ENCODE results near the gene SLC10A2.

Gene SLC10A2

DNA sequence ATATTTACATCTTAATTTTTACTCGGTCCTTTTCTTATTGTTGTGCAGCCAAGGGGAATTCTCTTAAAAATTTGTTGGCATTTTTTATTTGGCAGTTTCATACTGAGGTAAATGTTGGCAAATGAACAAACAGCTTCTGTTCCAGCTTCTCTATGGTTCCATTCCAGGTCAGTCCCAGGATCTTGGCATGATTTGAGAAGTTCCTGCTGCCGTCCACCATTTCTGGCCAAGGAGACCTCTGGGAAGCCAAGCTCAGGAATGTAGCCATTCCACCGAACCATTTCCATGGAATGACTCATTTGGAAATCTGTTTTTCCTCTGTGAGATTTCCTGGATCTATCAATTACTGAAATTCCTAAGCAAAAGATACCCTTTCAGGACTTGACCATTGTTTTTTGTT is 43.9 kb downstream of the SLC10A2 start:
- no peaks in the 10 kb centered on the region for H3K36me3 ChIP-seq (ENCODE audit: control insufficient read depth in 1 of 2, insufficient read depth in 2 of 2, low read length in 2 of 2)
- H3K9ac ChIP-seq (ENCODE audit: low read depth in 1 of 2, low read length in 2 of 2), result no peak overlapping the region
- H3K9me3 ChIP-seq (ENCODE audit: control insufficient read depth in 1 of 2, low read length in 2 of 2), result no peaks in the 10 kb centered on the region
- no peaks in the 10 kb centered on the region for H3K27me3 ChIP-seq (ENCODE audit: control insufficient read depth in 1 of 2, insufficient read depth in 2 of 2, low read length in 2 of 2)
- no peaks in the 10 kb centered on the region for H3K4me1 ChIP-seq (ENCODE audit: control insufficient read depth in 1 of 2, insufficient read depth in 2 of 2, low read length in 2 of 2)
- no peak overlapping the region for H3K27ac ChIP-seq (ENCODE audit: low read depth, low read length)
- H3K4me3 ChIP-seq (ENCODE audit: low read depth in 1 of 2, low read length in 2 of 2), result no peak overlapping the region

DNA sequence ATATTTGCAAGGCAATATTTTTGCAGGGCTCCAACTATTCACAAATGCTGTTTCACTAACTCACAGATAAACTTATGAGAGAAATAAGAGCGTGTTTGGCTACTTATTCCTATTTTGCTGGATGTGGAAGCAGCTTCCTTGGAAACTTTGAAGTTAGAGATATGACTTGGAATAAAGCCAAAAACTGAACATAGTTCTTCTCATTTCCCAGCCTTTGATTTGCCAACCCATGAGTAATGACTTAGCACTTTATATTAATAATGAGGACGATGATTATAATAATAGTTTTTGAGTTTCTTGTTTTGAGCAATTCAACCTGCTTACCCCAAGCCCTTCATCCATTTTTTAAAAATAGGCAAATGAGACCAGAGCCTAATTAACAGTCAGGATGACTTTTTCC is 47.7 kb downstream of the SLC10A2 start:
- Histone ChIP-seq H3K9me3 (ENCODE audit: control insufficient read depth in 1 of 2, low read length in 2 of 2) (no peaks in the 10 kb centered on the region), H3K9ac (ENCODE audit: low read depth in 1 of 2, low read length in 2 of 2) (no peak overlapping the region), H3K4me3 (ENCODE audit: low read depth in 1 of 2, low read length in 2 of 2) (no peak overlapping the region), H3K36me3 (ENCODE audit: control insufficient read depth in 1 of 2, insufficient read depth in 2 of 2, low read length in 2 of 2) (no peaks in the 10 kb centered on the region), H3K4me1 (ENCODE audit: control insufficient read depth in 1 of 2, insufficient read depth in 2 of 2, low read length in 2 of 2) (no peaks in the 10 kb centered on the region), H3K27ac (ENCODE audit: low read depth, low read length) (no peak overlapping the region), H3K27me3 (ENCODE audit: control insufficient read depth in 1 of 2, insufficient read depth in 2 of 2, low read length in 2 of 2) (no peaks in the 10 kb centered on the region)

DNA sequence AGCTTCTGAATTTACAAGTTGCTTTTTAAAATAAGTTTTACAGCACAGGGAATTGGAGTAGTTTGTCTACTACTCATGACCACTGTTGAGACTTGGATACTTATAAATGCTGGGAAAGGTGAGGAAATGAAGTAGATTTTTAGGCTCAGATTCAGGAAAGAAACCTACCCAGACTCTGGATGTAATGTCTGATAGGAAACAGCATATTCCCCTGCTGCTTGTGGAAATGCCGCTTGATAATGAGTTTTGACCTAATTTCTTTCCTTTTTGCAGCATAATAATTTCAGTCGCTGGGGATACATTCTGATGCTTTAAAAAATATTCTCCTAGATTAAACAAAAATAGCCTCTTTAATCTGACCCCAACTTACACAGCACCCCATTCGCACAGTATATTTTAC is 53.6 kb downstream of the SLC10A2 start:
- Histone ChIP-seq H3K27me3 (ENCODE audit: control insufficient read depth in 1 of 2, insufficient read depth in 2 of 2, low read length in 2 of 2) (no peaks in the 10 kb centered on the region), H3K9ac (ENCODE audit: low read depth in 1 of 2, low read length in 2 of 2) (no peak overlapping the region), H3K4me1 (ENCODE audit: control insufficient read depth in 1 of 2, insufficient read depth in 2 of 2, low read length in 2 of 2) (no peaks in the 10 kb centered on the region), H3K9me3 (ENCODE audit: control insufficient read depth in 1 of 2, low read length in 2 of 2) (no peaks in the 10 kb centered on the region), H3K27ac (ENCODE audit: low read depth, low read length) (no peak overlapping the region), H3K4me3 (ENCODE audit: low read depth in 1 of 2, low read length in 2 of 2) (no peak overlapping the region), H3K36me3 (ENCODE audit: control insufficient read depth in 1 of 2, insufficient read depth in 2 of 2, low read length in 2 of 2) (no peaks in the 10 kb centered on the region)

DNA sequence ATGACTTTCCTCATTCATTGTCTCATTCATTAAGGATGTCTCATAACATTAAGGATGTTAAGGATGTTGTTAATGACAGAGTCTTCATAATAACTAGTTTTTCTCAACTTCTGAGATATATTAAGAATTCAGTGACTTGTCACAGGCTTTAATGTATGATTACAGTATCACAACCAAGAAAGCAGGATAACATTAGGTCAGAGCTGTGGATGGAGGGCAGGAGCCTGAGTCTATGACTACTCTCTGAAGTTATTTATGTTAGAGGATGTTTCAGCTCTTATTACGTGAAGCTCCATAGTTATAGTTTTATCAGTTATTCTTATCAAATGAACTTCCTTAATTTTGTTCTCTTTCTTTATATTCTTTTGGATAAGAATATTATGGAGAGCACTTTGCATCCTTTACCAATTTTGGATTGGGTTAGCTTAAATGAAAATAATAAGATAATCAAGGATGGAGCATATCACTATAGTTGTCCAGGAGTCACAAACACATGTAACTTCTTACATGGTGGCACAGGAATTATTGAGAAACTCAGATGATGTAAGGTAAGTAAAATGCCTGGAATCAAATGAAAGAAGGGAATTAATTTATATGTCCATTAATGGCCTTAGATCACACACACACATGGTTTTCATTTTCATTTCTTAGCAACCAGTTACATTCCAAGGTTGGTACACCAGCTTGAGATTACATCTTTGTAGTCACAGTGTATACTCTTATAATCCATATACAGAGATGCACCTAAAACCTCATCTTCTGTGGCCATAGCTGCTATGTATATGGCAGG is 57.0 kb downstream of the SLC10A2 start:
- Histone ChIP-seq H3K4me3 (ENCODE audit: low read depth in 1 of 2, low read length in 2 of 2) (no peak overlapping the region), H3K27ac (ENCODE audit: low read depth, low read length) (no peak overlapping the region), H3K27me3 (ENCODE audit: control insufficient read depth in 1 of 2, insufficient read depth in 2 of 2, low read length in 2 of 2) (no peaks in the 10 kb centered on the region), H3K36me3 (ENCODE audit: control insufficient read depth in 1 of 2, insufficient read depth in 2 of 2, low read length in 2 of 2) (no peaks in the 10 kb centered on the region), H3K9ac (ENCODE audit: low read depth in 1 of 2, low read length in 2 of 2) (no peak overlapping the region), H3K9me3 (ENCODE audit: control insufficient read depth in 1 of 2, low read length in 2 of 2) (no peaks in the 10 kb centered on the region), H3K4me1 (ENCODE audit: control insufficient read depth in 1 of 2, insufficient read depth in 2 of 2, low read length in 2 of 2) (peaks cover 0 to 6% of the 10 kb centered on the region in 2 donors)

DNA sequence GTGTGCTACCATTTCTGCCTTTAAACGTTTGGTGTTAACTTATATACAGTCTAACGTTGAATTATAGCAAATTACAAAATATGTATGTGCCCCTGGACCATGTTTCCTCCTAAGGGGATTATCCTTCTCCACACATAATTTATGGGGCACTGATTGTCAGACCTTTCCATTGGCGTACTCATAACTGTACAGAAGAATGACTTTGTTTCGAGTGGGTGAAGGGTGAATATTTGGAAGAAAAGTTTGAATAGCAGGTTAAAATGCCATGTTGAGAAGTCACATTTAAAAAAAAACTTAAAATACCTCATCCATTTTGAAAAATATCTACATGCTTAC is 58.8 kb downstream of the SLC10A2 start:
- Histone ChIP-seq H3K9ac (ENCODE audit: low read depth in 1 of 2, low read length in 2 of 2) (no peak overlapping the region), H3K27me3 (ENCODE audit: control insufficient read depth in 1 of 2, insufficient read depth in 2 of 2, low read length in 2 of 2) (no peaks in the 10 kb centered on the region), H3K4me1 (ENCODE audit: control insufficient read depth in 1 of 2, insufficient read depth in 2 of 2, low read length in 2 of 2) (peaks cover 0 to 6% of the 10 kb centered on the region in 2 donors), H3K27ac (ENCODE audit: low read depth, low read length) (no peak overlapping the region), H3K4me3 (ENCODE audit: low read depth in 1 of 2, low read length in 2 of 2) (no peak overlapping the region), H3K9me3 (ENCODE audit: control insufficient read depth in 1 of 2, low read length in 2 of 2) (no peaks in the 10 kb centered on the region), H3K36me3 (ENCODE audit: control insufficient read depth in 1 of 2, insufficient read depth in 2 of 2, low read length in 2 of 2) (no peaks in the 10 kb centered on the region)

DNA sequence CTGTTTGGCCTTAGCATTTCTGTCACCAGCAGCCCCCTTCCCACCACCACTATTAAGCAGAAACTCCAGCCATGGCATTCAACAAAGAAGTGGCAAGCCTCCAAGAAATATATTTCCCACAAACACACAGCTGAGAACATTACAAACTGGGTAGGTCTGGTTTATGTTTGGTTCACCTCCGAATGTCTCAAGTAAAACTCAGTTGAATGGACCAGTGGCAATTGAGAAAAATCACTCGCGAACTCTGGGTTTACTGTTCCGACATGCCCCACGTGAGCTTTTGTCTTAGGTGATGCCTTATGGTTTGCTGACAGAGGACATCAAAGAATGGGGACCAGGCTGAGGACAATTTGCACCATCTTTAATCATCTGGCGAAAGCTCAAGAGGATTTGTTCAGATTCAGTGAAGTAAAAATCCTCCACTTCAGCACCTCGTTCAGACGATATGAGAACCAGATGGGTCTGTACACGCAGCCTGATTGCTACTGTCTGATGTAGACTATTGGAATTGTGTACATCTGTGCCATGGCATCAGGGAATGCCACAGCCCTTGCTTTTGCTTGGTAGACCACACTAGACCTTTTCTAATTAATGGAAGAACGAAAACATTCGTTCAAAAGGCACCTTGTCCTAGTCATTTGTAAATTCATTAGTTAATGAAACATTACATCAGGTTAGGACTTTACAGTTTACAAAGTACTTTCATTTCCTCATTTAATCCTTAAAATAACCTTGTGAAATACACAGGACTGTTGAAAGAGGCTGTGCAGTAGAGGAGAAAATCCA is 59.4 kb downstream of the SLC10A2 start:
- Histone ChIP-seq H3K27me3 (ENCODE audit: control insufficient read depth in 1 of 2, insufficient read depth in 2 of 2, low read length in 2 of 2) (no peaks in the 10 kb centered on the region), H3K4me3 (ENCODE audit: low read depth in 1 of 2, low read length in 2 of 2) (no peak overlapping the region), H3K27ac (ENCODE audit: low read depth, low read length) (no peak overlapping the region), H3K9me3 (ENCODE audit: control insufficient read depth in 1 of 2, low read length in 2 of 2) (no peaks in the 10 kb centered on the region), H3K36me3 (ENCODE audit: control insufficient read depth in 1 of 2, insufficient read depth in 2 of 2, low read length in 2 of 2) (no peaks in the 10 kb centered on the region), H3K4me1 (ENCODE audit: control insufficient read depth in 1 of 2, insufficient read depth in 2 of 2, low read length in 2 of 2) (peaks cover 0 to 6% of the 10 kb centered on the region in 2 donors), H3K9ac (ENCODE audit: low read depth in 1 of 2, low read length in 2 of 2) (no peak overlapping the region)

DNA sequence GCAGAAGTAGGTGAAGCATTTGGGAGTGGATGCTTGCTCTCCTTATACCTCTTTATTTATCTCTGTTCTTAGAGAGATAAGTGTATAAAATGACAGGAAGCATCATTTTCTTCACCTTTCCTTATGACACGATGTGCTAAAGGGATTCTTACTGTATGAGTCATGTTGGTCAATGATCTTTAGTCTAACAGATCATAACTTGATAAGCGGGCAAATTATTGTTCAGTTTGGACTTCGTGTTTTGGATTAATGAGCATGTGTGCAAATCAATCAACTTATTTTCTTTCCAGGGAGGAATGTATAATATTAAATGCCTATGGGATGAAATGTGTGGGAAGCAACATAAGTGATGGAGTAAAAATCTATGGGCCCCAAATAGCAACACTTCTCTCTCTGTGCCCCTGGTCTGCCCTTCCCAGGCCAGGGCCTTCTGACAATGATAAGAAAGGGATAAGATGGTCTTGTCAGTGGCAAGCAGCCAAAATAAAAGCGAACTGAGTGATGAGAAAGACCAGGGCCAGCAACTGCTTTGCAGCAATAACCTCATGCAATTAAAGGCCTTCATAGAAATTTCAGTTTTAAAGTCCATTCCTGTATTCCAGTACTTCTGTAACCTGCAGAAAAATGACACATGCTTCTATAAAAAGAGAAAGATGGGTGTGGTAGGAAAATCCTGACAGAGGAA is 61.4 kb downstream of the SLC10A2 start:
- H3K36me3 ChIP-seq (ENCODE audit: control insufficient read depth in 1 of 2, insufficient read depth in 2 of 2, low read length in 2 of 2), result no peaks in the 10 kb centered on the region
- H3K4me1 ChIP-seq (ENCODE audit: control insufficient read depth in 1 of 2, insufficient read depth in 2 of 2, low read length in 2 of 2), result peaks cover 0 to 6% of the 10 kb centered on the region in 2 donors
- H3K27ac ChIP-seq (ENCODE audit: low read depth, low read length), result no peak overlapping the region
- H3K27me3 ChIP-seq (ENCODE audit: control insufficient read depth in 1 of 2, insufficient read depth in 2 of 2, low read length in 2 of 2), result no peaks in the 10 kb centered on the region
- H3K4me3 ChIP-seq (ENCODE audit: low read depth in 1 of 2, low read length in 2 of 2), result no peak overlapping the region
- H3K9ac ChIP-seq (ENCODE audit: low read depth in 1 of 2, low read length in 2 of 2), result no peak overlapping the region
- no peaks in the 10 kb centered on the region for H3K9me3 ChIP-seq (ENCODE audit: control insufficient read depth in 1 of 2, low read length in 2 of 2)

DNA sequence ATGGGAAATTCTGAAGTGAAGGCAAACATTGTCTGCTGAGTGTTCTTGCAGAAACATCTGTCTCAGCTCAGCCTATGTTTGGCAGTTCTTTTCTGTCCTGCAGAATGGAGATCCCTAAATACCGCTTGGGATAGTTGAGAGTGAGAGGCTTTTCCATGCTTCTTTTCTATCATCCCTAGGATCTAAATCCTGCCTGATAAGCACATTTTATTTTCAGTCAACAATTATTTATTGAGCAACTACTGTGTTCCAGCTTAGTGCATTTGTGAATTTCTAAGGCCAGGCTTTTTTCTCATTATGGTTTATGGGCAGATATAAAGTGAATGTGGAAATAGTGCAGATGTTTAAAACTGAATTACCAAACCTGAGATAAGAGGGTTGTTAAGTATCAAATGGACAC is 62.6 kb downstream of the SLC10A2 start:
- Histone ChIP-seq H3K36me3 (ENCODE audit: control insufficient read depth in 1 of 2, insufficient read depth in 2 of 2, low read length in 2 of 2) (no peaks in the 10 kb centered on the region), H3K9ac (ENCODE audit: low read depth in 1 of 2, low read length in 2 of 2) (no peak overlapping the region), H3K9me3 (ENCODE audit: control insufficient read depth in 1 of 2, low read length in 2 of 2) (no peaks in the 10 kb centered on the region), H3K27ac (ENCODE audit: low read depth, low read length) (no peak overlapping the region), H3K4me3 (ENCODE audit: low read depth in 1 of 2, low read length in 2 of 2) (no peak overlapping the region), H3K27me3 (ENCODE audit: control insufficient read depth in 1 of 2, insufficient read depth in 2 of 2, low read length in 2 of 2) (no peaks in the 10 kb centered on the region), H3K4me1 (ENCODE audit: control insufficient read depth in 1 of 2, insufficient read depth in 2 of 2, low read length in 2 of 2) (peaks cover 0 to 6% of the 10 kb centered on the region in 2 donors)

DNA sequence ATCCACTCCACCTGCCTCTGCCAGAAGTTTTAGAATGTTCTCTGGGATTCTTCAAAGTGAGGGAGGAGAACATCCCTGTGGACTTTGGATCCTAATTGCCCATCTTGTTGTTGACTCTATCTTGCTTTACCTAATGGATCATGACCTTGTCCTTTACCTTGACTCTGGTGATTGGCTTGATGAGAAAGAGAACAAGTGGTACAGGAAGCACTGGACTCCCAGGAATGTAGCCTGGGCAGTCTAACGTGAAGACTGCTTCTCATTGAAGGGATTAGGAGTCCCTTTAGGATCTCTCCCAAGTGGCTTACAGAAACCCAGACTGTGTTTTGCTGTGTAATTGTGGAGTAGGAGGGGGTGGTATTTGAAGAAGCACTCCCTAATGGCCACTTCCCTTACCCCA is 63.9 kb downstream of the SLC10A2 start:
- Histone ChIP-seq H3K27ac (ENCODE audit: low read depth, low read length) (no peak overlapping the region), H3K9me3 (ENCODE audit: control insufficient read depth in 1 of 2, low read length in 2 of 2) (no peaks in the 10 kb centered on the region), H3K4me3 (ENCODE audit: low read depth in 1 of 2, low read length in 2 of 2) (no peak overlapping the region), H3K4me1 (ENCODE audit: control insufficient read depth in 1 of 2, insufficient read depth in 2 of 2, low read length in 2 of 2) (peaks cover 0 to 6% of the 10 kb centered on the region in 2 donors), H3K36me3 (ENCODE audit: control insufficient read depth in 1 of 2, insufficient read depth in 2 of 2, low read length in 2 of 2) (no peaks in the 10 kb centered on the region), H3K9ac (ENCODE audit: low read depth in 1 of 2, low read length in 2 of 2) (no peak overlapping the region), H3K27me3 (ENCODE audit: control insufficient read depth in 1 of 2, insufficient read depth in 2 of 2, low read length in 2 of 2) (no peaks in the 10 kb centered on the region)

DNA sequence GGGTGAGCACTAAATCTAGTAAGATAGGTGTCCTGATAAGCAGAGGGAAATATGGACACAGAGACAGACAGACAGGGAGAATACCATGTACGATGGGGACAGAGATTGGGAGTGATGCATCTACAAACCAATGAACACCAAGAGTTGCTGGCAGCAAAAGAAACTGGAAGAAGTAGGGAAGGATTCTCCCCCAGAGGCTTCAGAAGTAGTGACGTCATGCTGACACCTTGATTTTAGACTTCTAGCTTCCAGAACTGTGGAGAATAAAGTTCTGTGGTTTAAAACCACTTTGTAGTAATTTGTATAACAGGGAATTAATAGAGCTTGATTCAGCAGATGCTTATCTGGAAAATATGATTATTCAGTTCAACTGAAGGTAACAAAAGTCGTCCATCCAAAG is 66.1 kb downstream of the SLC10A2 start:
- Histone ChIP-seq H3K27ac (ENCODE audit: low read depth, low read length) (no peak overlapping the region), H3K36me3 (ENCODE audit: control insufficient read depth in 1 of 2, insufficient read depth in 2 of 2, low read length in 2 of 2) (no peaks in the 10 kb centered on the region), H3K4me3 (ENCODE audit: low read depth in 1 of 2, low read length in 2 of 2) (no peak overlapping the region), H3K27me3 (ENCODE audit: control insufficient read depth in 1 of 2, insufficient read depth in 2 of 2, low read length in 2 of 2) (no peaks in the 10 kb centered on the region), H3K9me3 (ENCODE audit: control insufficient read depth in 1 of 2, low read length in 2 of 2) (peaks cover 0 to 4% of the 10 kb centered on the region in 2 donors), H3K4me1 (ENCODE audit: control insufficient read depth in 1 of 2, insufficient read depth in 2 of 2, low read length in 2 of 2) (peaks cover 0 to 4% of the 10 kb centered on the region in 2 donors), H3K9ac (ENCODE audit: low read depth in 1 of 2, low read length in 2 of 2) (no peak overlapping the region)

Measured in duodenal mucosa (tissue), 2 donors.